ENCODE results near the gene THAP11.

Gene THAP11

GRCh38 chr16:67872631-67873434 lies 30.7 kb downstream of the THAP11 start, which contains the start of gene EDC4:
Gene EDC4, plus strand, starts transcription at chr16:67873052. Its CDS starts 210 bp downstream, at chr16:67873262.
- peak within 1 kb of the TSS; percentile 53 for H3K27ac ChIP-seq (ENCODE audit: low read depth, low read length)
- H3K9ac ChIP-seq (ENCODE audit: low read depth in 1 of 2, low read length in 2 of 2), result peak within 1 kb of the TSS; percentile 79 to 91
- no peaks in the 10 kb centered on the region for H3K27me3 ChIP-seq (ENCODE audit: control insufficient read depth in 1 of 2, insufficient read depth in 2 of 2, low read length in 2 of 2)
- no peaks in the 10 kb centered on the region for H3K9me3 ChIP-seq (ENCODE audit: control insufficient read depth in 1 of 2, low read length in 2 of 2)
- H3K36me3 ChIP-seq (ENCODE audit: control insufficient read depth in 1 of 2, insufficient read depth in 2 of 2, low read length in 2 of 2), result peaks cover 35 to 46% of the 10 kb centered on the region in 2 donors
- peaks cover 19 to 26% of the 10 kb centered on the region in 2 donors for H3K4me1 ChIP-seq (ENCODE audit: control insufficient read depth in 1 of 2, insufficient read depth in 2 of 2, low read length in 2 of 2)
- H3K4me3 ChIP-seq (ENCODE audit: low read depth in 1 of 2, low read length in 2 of 2), result peak within 1 kb of the TSS; percentile 94 to 96

GRCh38 chr16:67873435-67874370 lies 31.6 kb downstream of the THAP11 start:
- Histone ChIP-seq H3K9me3 (ENCODE audit: control insufficient read depth in 1 of 2, low read length in 2 of 2) (no peaks in the 10 kb centered on the region), H3K9ac (ENCODE audit: low read depth in 1 of 2, low read length in 2 of 2) (peak overlapping the region; percentile 79 to 91), H3K27ac (ENCODE audit: low read depth, low read length) (no peak overlapping the region), H3K4me3 (ENCODE audit: low read depth in 1 of 2, low read length in 2 of 2) (peak overlapping the region; percentile 94 to 96), H3K27me3 (ENCODE audit: control insufficient read depth in 1 of 2, insufficient read depth in 2 of 2, low read length in 2 of 2) (no peaks in the 10 kb centered on the region), H3K36me3 (ENCODE audit: control insufficient read depth in 1 of 2, insufficient read depth in 2 of 2, low read length in 2 of 2) (peaks cover 37 to 47% of the 10 kb centered on the region in 2 donors), H3K4me1 (ENCODE audit: control insufficient read depth in 1 of 2, insufficient read depth in 2 of 2, low read length in 2 of 2) (peaks cover 19 to 26% of the 10 kb centered on the region in 2 donors)

GRCh38 chr16:67874372-67874771 lies 32.3 kb downstream of the THAP11 start:
- Histone ChIP-seq H3K4me1 (ENCODE audit: control insufficient read depth in 1 of 2, insufficient read depth in 2 of 2, low read length in 2 of 2) (peaks cover 19 to 26% of the 10 kb centered on the region in 2 donors), H3K27ac (ENCODE audit: low read depth, low read length) (no peak overlapping the region), H3K4me3 (ENCODE audit: low read depth in 1 of 2, low read length in 2 of 2) (peak overlapping the region; percentile 94 to 96), H3K27me3 (ENCODE audit: control insufficient read depth in 1 of 2, insufficient read depth in 2 of 2, low read length in 2 of 2) (no peaks in the 10 kb centered on the region), H3K9ac (ENCODE audit: low read depth in 1 of 2, low read length in 2 of 2) (peak overlapping the region in 1 of 2 donors; percentile 79), H3K9me3 (ENCODE audit: control insufficient read depth in 1 of 2, low read length in 2 of 2) (no peaks in the 10 kb centered on the region), H3K36me3 (ENCODE audit: control insufficient read depth in 1 of 2, insufficient read depth in 2 of 2, low read length in 2 of 2) (peaks cover 43 to 52% of the 10 kb centered on the region in 2 donors)

GRCh38 chr16:67877064-67877463 lies 34.9 kb downstream of the THAP11 start:
- Histone ChIP-seq H3K9ac (ENCODE audit: low read depth in 1 of 2, low read length in 2 of 2) (no peak overlapping the region), H3K9me3 (ENCODE audit: control insufficient read depth in 1 of 2, low read length in 2 of 2) (no peaks in the 10 kb centered on the region), H3K36me3 (ENCODE audit: control insufficient read depth in 1 of 2, insufficient read depth in 2 of 2, low read length in 2 of 2) (peaks cover 62 to 64% of the 10 kb centered on the region in 2 donors), H3K4me3 (ENCODE audit: low read depth in 1 of 2, low read length in 2 of 2) (no peak overlapping the region), H3K27ac (ENCODE audit: low read depth, low read length) (no peak overlapping the region), H3K27me3 (ENCODE audit: control insufficient read depth in 1 of 2, insufficient read depth in 2 of 2, low read length in 2 of 2) (no peaks in the 10 kb centered on the region), H3K4me1 (ENCODE audit: control insufficient read depth in 1 of 2, insufficient read depth in 2 of 2, low read length in 2 of 2) (peaks cover 19 to 26% of the 10 kb centered on the region in 2 donors)

- Histone ChIP-seq H3K27ac (ENCODE audit: low read depth, low read length) (no peak overlapping the region), H3K4me3 (ENCODE audit: low read depth in 1 of 2, low read length in 2 of 2) (no peak overlapping the region), H3K4me1 (ENCODE audit: control insufficient read depth in 1 of 2, insufficient read depth in 2 of 2, low read length in 2 of 2) (peaks cover 25 to 31% of the 10 kb centered on the region in 2 donors), H3K9ac (ENCODE audit: low read depth in 1 of 2, low read length in 2 of 2) (no peak overlapping the region), H3K27me3 (ENCODE audit: control insufficient read depth in 1 of 2, insufficient read depth in 2 of 2, low read length in 2 of 2) (no peaks in the 10 kb centered on the region), H3K9me3 (ENCODE audit: control insufficient read depth in 1 of 2, low read length in 2 of 2) (no peaks in the 10 kb centered on the region), H3K36me3 (ENCODE audit: control insufficient read depth in 1 of 2, insufficient read depth in 2 of 2, low read length in 2 of 2) (peaks cover 73 to 76% of the 10 kb centered on the region in 2 donors)
Observed at GRCh38 chr16:67878232-67878631, 36.1 kb downstream of the THAP11 start.

- Histone ChIP-seq H3K36me3 (ENCODE audit: control insufficient read depth in 1 of 2, insufficient read depth in 2 of 2, low read length in 2 of 2) (peaks cover 78 to 82% of the 10 kb centered on the region in 2 donors), H3K9me3 (ENCODE audit: control insufficient read depth in 1 of 2, low read length in 2 of 2) (no peaks in the 10 kb centered on the region), H3K4me1 (ENCODE audit: control insufficient read depth in 1 of 2, insufficient read depth in 2 of 2, low read length in 2 of 2) (peaks cover 21 to 28% of the 10 kb centered on the region in 2 donors), H3K27me3 (ENCODE audit: control insufficient read depth in 1 of 2, insufficient read depth in 2 of 2, low read length in 2 of 2) (no peaks in the 10 kb centered on the region), H3K27ac (ENCODE audit: low read depth, low read length) (no peak overlapping the region), H3K9ac (ENCODE audit: low read depth in 1 of 2, low read length in 2 of 2) (no peak overlapping the region), H3K4me3 (ENCODE audit: low read depth in 1 of 2, low read length in 2 of 2) (no peak overlapping the region)
Observed at GRCh38 chr16:67878846-67879245, 36.7 kb downstream of the THAP11 start.

GRCh38 chr16:67879462-67879861 lies 37.3 kb downstream of the THAP11 start:
- Histone ChIP-seq H3K4me1 (ENCODE audit: control insufficient read depth in 1 of 2, insufficient read depth in 2 of 2, low read length in 2 of 2) (peaks cover 15 to 22% of the 10 kb centered on the region in 2 donors), H3K9ac (ENCODE audit: low read depth in 1 of 2, low read length in 2 of 2) (no peak overlapping the region), H3K27me3 (ENCODE audit: control insufficient read depth in 1 of 2, insufficient read depth in 2 of 2, low read length in 2 of 2) (no peaks in the 10 kb centered on the region), H3K4me3 (ENCODE audit: low read depth in 1 of 2, low read length in 2 of 2) (no peak overlapping the region), H3K9me3 (ENCODE audit: control insufficient read depth in 1 of 2, low read length in 2 of 2) (no peaks in the 10 kb centered on the region), H3K27ac (ENCODE audit: low read depth, low read length) (no peak overlapping the region), H3K36me3 (ENCODE audit: control insufficient read depth in 1 of 2, insufficient read depth in 2 of 2, low read length in 2 of 2) (peaks cover 83 to 87% of the 10 kb centered on the region in 2 donors)

GRCh38 chr16:67879936-67880335 lies 37.8 kb downstream of the THAP11 start:
- Histone ChIP-seq H3K4me3 (ENCODE audit: low read depth in 1 of 2, low read length in 2 of 2) (no peak overlapping the region), H3K27me3 (ENCODE audit: control insufficient read depth in 1 of 2, insufficient read depth in 2 of 2, low read length in 2 of 2) (no peaks in the 10 kb centered on the region), H3K9me3 (ENCODE audit: control insufficient read depth in 1 of 2, low read length in 2 of 2) (no peaks in the 10 kb centered on the region), H3K36me3 (ENCODE audit: control insufficient read depth in 1 of 2, insufficient read depth in 2 of 2, low read length in 2 of 2) (peaks cover 83 to 87% of the 10 kb centered on the region in 2 donors), H3K9ac (ENCODE audit: low read depth in 1 of 2, low read length in 2 of 2) (no peak overlapping the region), H3K27ac (ENCODE audit: low read depth, low read length) (no peak overlapping the region), H3K4me1 (ENCODE audit: control insufficient read depth in 1 of 2, insufficient read depth in 2 of 2, low read length in 2 of 2) (peaks cover 11 to 19% of the 10 kb centered on the region in 2 donors)

- H3K9ac ChIP-seq (ENCODE audit: low read depth in 1 of 2, low read length in 2 of 2), result no peak overlapping the region
- no peaks in the 10 kb centered on the region for H3K27me3 ChIP-seq (ENCODE audit: control insufficient read depth in 1 of 2, insufficient read depth in 2 of 2, low read length in 2 of 2)
- no peak overlapping the region for H3K27ac ChIP-seq (ENCODE audit: low read depth, low read length)
- H3K4me1 ChIP-seq (ENCODE audit: control insufficient read depth in 1 of 2, insufficient read depth in 2 of 2, low read length in 2 of 2), result peaks cover 6 to 16% of the 10 kb centered on the region in 2 donors
- H3K9me3 ChIP-seq (ENCODE audit: control insufficient read depth in 1 of 2, low read length in 2 of 2), result no peaks in the 10 kb centered on the region
- no peak overlapping the region for H3K4me3 ChIP-seq (ENCODE audit: low read depth in 1 of 2, low read length in 2 of 2)
- H3K36me3 ChIP-seq (ENCODE audit: control insufficient read depth in 1 of 2, insufficient read depth in 2 of 2, low read length in 2 of 2), result peaks cover 83 to 87% of the 10 kb centered on the region in 2 donors
Observed at GRCh38 chr16:67880584-67880983, 38.5 kb downstream of the THAP11 start.
